Body of pancreas (tissue), 4 donors: ENCODE data around the gene NKX1-1.

Experiments used
- CTCF ChIP-seq, 7 experiments: fragments of 450-650 bp in 4 of 7; fragments of 200-600 bp in 3 of 7; sonication (generic) in 3 of 7; IDR thresholded peaks; one replicate each; pipeline ENCODE4 v1.5.1; 2016 to 2019; ENCODE audit warnings: antibody characterized with exemption in 7 of 7
- POLR2A ChIP-seq, 3 donors: fragments of 450-650 bp; IDR thresholded peaks; one replicate each; pipeline ENCODE4 v1.6.1; 2016; ENCODE audit warnings: antibody characterized with exemption in 3 of 3, mild to moderate bottlenecking in 2 of 3

GRCh38 chr4:1415681-1415981, 9.4 kb upstream of the NKX1-1 start:
- TF ChIP-seq CTCF (IDR thresholded peaks at IDR 0.05) = no peak
- TF ChIP-seq POLR2A (IDR thresholded peaks at IDR 0.05) = no peak
